Astrocyte (in vitro differentiated cells and primary cell): ENCODE measurements around the gene IVNS1ABP. TPM values are rescaled to one million over a fixed set of nuclear protein-coding genes. Genes with fewer than 3 reads are reported as not detected.

Experiments
- DNase-seq: peaks from one replicate; pipeline ENCODE4 v3.0.0-alpha.2; 2010; ENCODE audit warnings: low read depth
- FAIRE-seq: peaks from 2 replicates; lab custom pipeline; 2011; peaks lifted over from hg19 to GRCh38; lab: Jason Lieb, UNC
- H2AFZ ChIP-seq: 2 replicates; pipeline ENCODE4 v1.6.0; 2012; ENCODE audit warnings: low read depth, low read length, inconsistent platforms
- H3K27ac ChIP-seq: 2 replicates; pipeline ENCODE4 v1.5.1; 2011; ENCODE audit warnings: low read depth, low read length, inconsistent platforms
- H3K27me3 ChIP-seq: 2 replicates; pipeline ENCODE4 v1.6.0; 2011; ENCODE audit warnings: low read length, inconsistent platforms; ENCODE audit not compliant: insufficient read depth
- H3K36me3 ChIP-seq: 2 replicates; pipeline ENCODE4 v1.5.1; 2011; ENCODE audit warnings: low read length, inconsistent platforms; ENCODE audit not compliant: insufficient read depth
- H3K4me1 ChIP-seq: 2 replicates; pipeline ENCODE4 v1.5.1; 2011; ENCODE audit warnings: low read length, inconsistent platforms; ENCODE audit not compliant: insufficient read depth
- H3K4me2 ChIP-seq: 2 replicates; pipeline ENCODE4 v1.6.0; 2012; ENCODE audit warnings: low read length, inconsistent platforms
- H3K4me3 ChIP-seq: 2 replicates; pipeline ENCODE4 v1.5.1; 2011; ENCODE audit warnings: low read depth, mild to moderate bottlenecking, low read length, inconsistent platforms; ENCODE audit not compliant: insufficient read depth
- H3K79me2 ChIP-seq: 2 replicates; pipeline ENCODE4 v1.6.0; 2012; ENCODE audit warnings: mild to moderate bottlenecking, low read length, inconsistent platforms; ENCODE audit not compliant: insufficient read depth
- H3K9ac ChIP-seq: 2 replicates; pipeline ENCODE4 v1.6.0; 2012; ENCODE audit warnings: mild to moderate bottlenecking, low read length, inconsistent platforms
- H3K9me3 ChIP-seq: 2 replicates; pipeline ENCODE4 v1.5.1; 2012; ENCODE audit warnings: low read depth, mild to moderate bottlenecking, low read length, inconsistent platforms; ENCODE audit not compliant: insufficient read depth
- H4K20me1 ChIP-seq: 2 replicates; pipeline ENCODE4 v1.6.0; 2012; ENCODE audit warnings: low read length, inconsistent platforms; ENCODE audit not compliant: insufficient read depth
- H3K27ac Mint-ChIP-seq: one replicate; pipeline ENCODE4 v1.8.0; 2021; ENCODE audit warnings: mild to moderate bottlenecking, mixed read lengths; ENCODE audit not compliant: unreplicated experiment
- H3K27me3 Mint-ChIP-seq: one replicate; pipeline ENCODE4 v1.8.0; 2021; ENCODE audit warnings: low read depth, mixed read lengths; ENCODE audit not compliant: unreplicated experiment
- H3K36me3 Mint-ChIP-seq: one replicate; pipeline ENCODE4 v1.8.0; 2021; ENCODE audit warnings: low read depth, mixed read lengths; ENCODE audit not compliant: unreplicated experiment
- H3K4me1 Mint-ChIP-seq: one replicate; pipeline ENCODE4 v1.8.0; 2021; ENCODE audit warnings: low read depth, mixed read lengths; ENCODE audit not compliant: unreplicated experiment
- H3K4me3 Mint-ChIP-seq: one replicate; pipeline ENCODE4 v1.8.0; 2021; ENCODE audit warnings: mild to moderate bottlenecking, moderate library complexity, mixed read lengths; ENCODE audit not compliant: unreplicated experiment
- H3K9me3 Mint-ChIP-seq: one replicate; pipeline ENCODE4 v1.8.0; 2021; ENCODE audit warnings: mild to moderate bottlenecking, mixed read lengths; ENCODE audit not compliant: unreplicated experiment
- CTCF ChIP-seq: IDR thresholded peaks from 2 replicates; pipeline ENCODE4 v1.5.1; 2011; ENCODE audit warnings: low read depth, mild to moderate bottlenecking, inconsistent platforms, low read length, moderate library complexity; ENCODE audit not compliant: insufficient read depth
- EZH2 ChIP-seq: IDR thresholded peaks from 2 replicates; pipeline ENCODE4 v1.6.1; 2012; ENCODE audit warnings: mild to moderate bottlenecking, low read length, inconsistent platforms; ENCODE audit not compliant: insufficient read depth
- total RNA-seq: library from RNA; stranded (reverse); gene quantifications from 2 replicates; pipeline ENCODE4 v1.2.1, GENCODE V29; 2021

IVNS1ABP gene
- total RNA-seq, 1 donor from 2014 or later = 107 TPM

GRCh38 chr1:185309566-185309965, 7.5 kb downstream of the IVNS1ABP start:
- Mint-ChIP-seq H3K27me3 (no peaks in the 10 kb centered on the region), H3K4me3 (no peak overlapping the region), H3K27ac (no peak overlapping the region), H3K4me1 (peaks cover 16% of the 10 kb centered on the region), H3K36me3 (peaks cover 15% of the 10 kb centered on the region), H3K9me3 (no peaks in the 10 kb centered on the region)
- Histone ChIP-seq H3K9ac (no peak overlapping the region), H3K4me3 (no peak overlapping the region), H3K9me3 (no peaks in the 10 kb centered on the region), H2AFZ (no peak overlapping the region), H3K36me3 (peaks cover 55% of the 10 kb centered on the region), H3K4me2 (no peak overlapping the region), H3K79me2 (peaks cover 57% of the 10 kb centered on the region), H3K27me3 (no peaks in the 10 kb centered on the region), H3K4me1 (peaks cover 9% of the 10 kb centered on the region), H3K27ac (no peak overlapping the region), H4K20me1 (peaks cover 51% of the 10 kb centered on the region)
- no peak for DNase-seq
- TF ChIP-seq CTCF (no peak), EZH2 (no peak)
- no peak for FAIRE-seq

DNA sequence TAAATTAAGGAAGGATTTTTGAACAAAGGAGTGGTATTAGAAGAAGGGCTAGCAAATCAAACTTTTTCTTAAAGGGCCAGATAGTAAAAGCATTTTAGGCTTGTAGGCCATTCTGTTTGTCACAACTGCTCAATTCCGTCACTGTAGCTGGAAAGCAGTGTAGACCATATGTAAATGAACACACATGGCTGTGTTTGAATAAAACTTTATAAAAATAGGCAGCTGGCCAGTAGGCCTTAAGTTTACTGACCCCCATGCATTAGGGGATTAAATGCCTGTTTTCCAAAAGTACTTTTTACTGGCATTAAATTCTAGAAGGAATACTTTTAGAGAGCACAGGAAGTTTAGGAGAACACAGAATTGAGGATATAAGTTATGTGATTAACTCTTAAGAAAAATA, 8.9 kb downstream of the IVNS1ABP start:
- no peak for DNase-seq

More for the DNA sequence above, 8.9 kb downstream of the IVNS1ABP start:
- no peak overlapping the region for H3K27ac ChIP-seq
- no peaks in the 10 kb centered on the region for H3K9me3 ChIP-seq
- Mint-ChIP-seq H3K27ac (no peak overlapping the region), H3K27me3 (no peaks in the 10 kb centered on the region), H3K4me3 (no peak overlapping the region), H3K9me3 (no peaks in the 10 kb centered on the region), H3K4me1 (peaks cover 11% of the 10 kb centered on the region), H3K36me3 (peaks cover 15% of the 10 kb centered on the region)
- no peak overlapping the region for H2AFZ ChIP-seq
- H3K4me1 ChIP-seq = peaks cover 3% of the 10 kb centered on the region
- H3K4me3 ChIP-seq = no peak overlapping the region
- H3K79me2 ChIP-seq = peaks cover 43% of the 10 kb centered on the region
- no peaks in the 10 kb centered on the region for H3K27me3 ChIP-seq
- FAIRE-seq = no peak
- H3K9ac ChIP-seq = no peak overlapping the region
- H3K4me2 ChIP-seq = no peak overlapping the region
- H3K36me3 ChIP-seq = peaks cover 63% of the 10 kb centered on the region
- TF ChIP-seq CTCF (no peak), EZH2 (no peak)
- peaks cover 37% of the 10 kb centered on the region for H4K20me1 ChIP-seq
